Measurements from ENCODE around the gene MNX1. TPM values are rescaled to one million over a fixed set of nuclear protein-coding genes. Genes with fewer than 3 reads are reported as not detected.

Gene MNX1
- total and polyA plus RNA-seq, 4 donors, result 0.08 TPM; not detected in 3

GRCh38 chr7:157014635-157015555 lies 4.4 kb upstream of the MNX1 start:
- TF ChIP-seq, protein P1, sequence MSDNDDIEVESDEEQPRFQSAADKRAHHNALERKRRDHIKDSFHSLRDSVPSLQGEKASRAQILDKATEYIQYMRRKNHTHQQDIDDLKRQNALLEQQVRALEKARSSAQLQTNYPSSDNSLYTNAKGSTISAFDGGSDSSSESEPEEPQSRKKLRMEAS (IDR thresholded peaks at IDR 0.05), result no peak
- no peak for TF ChIP-seq NR2F2 (IDR thresholded peaks at IDR 0.05)
- no peak for TF ChIP-seq FOXA1 (IDR thresholded peaks at IDR 0.05)
- TF ChIP-seq JUND (IDR thresholded peaks at IDR 0.05), result no peak
- no peak for TF ChIP-seq GABPA (IDR thresholded peaks at IDR 0.05 in 1 of 2, conservative IDR thresholded peaks at IDR 0.05 in 1 of 2)
- TF ChIP-seq TAF1 (conservative IDR thresholded peaks at IDR 0.05), result no peak
- TF ChIP-seq, protein P2, sequence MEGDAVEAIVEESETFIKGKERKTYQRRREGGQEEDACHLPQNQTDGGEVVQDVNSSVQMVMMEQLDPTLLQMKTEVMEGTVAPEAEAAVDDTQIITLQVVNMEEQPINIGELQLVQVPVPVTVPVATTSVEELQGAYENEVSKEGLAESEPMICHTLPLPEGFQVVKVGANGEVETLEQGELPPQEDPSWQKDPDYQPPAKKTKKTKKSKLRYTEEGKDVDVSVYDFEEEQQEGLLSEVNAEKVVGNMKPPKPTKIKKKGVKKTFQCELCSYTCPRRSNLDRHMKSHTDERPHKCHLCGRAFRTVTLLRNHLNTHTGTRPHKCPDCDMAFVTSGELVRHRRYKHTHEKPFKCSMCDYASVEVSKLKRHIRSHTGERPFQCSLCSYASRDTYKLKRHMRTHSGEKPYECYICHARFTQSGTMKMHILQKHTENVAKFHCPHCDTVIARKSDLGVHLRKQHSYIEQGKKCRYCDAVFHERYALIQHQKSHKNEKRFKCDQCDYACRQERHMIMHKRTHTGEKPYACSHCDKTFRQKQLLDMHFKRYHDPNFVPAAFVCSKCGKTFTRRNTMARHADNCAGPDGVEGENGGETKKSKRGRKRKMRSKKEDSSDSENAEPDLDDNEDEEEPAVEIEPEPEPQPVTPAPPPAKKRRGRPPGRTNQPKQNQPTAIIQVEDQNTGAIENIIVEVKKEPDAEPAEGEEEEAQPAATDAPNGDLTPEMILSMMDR (IDR thresholded peaks at IDR 0.05; ENCODE audit: low read depth, low read length, missing input control), result no peak
- TF ChIP-seq ZBTB33 (IDR thresholded peaks at IDR 0.05), result no peak
- TF ChIP-seq HNF4A (conservative IDR thresholded peaks at IDR 0.05), result no peak
- TF ChIP-seq EGR1 (IDR thresholded peaks at IDR 0.05; ENCODE audit: low read depth in 2 of 2), result no peak
- WGBS, result 43% methylated on average over 12 of the region's 12 CpGs
- peaks cover 6 to 29% (median 14%) of the 10 kb centered on the region in 4 donors for H3K4me1 ChIP-seq (ENCODE audit: control insufficient read depth in 4 of 4, insufficient read depth in 4 of 4, low read length in 3 of 4)
- peaks cover 15 to 47% (median 22%) of the 10 kb centered on the region in 4 donors for H3K27me3 ChIP-seq (ENCODE audit: control insufficient read depth in 4 of 4, insufficient read depth in 4 of 4, low read length in 3 of 4)
- H3K4me3 ChIP-seq (ENCODE audit: low read depth in 1 of 3, low read length in 3 of 3), result no peak overlapping the region
- no peak overlapping the region for H3K9ac ChIP-seq (ENCODE audit: low read depth in 1 of 2, low read length in 2 of 2)
- no peaks in the 10 kb centered on the region for H3K9me3 ChIP-seq (ENCODE audit: control insufficient read depth in 4 of 4, low read length in 3 of 4)
- no peaks in the 10 kb centered on the region for H3K36me3 ChIP-seq (ENCODE audit: control insufficient read depth in 4 of 4, insufficient read depth in 3 of 4, low read depth in 1 of 4, low read length in 3 of 4)
- H3K27ac ChIP-seq (ENCODE audit: low read depth in 1 of 2, low read length in 2 of 2), result no peak overlapping the region
- DNase-seq (ENCODE audit: low spot score), result no peak

DNA sequence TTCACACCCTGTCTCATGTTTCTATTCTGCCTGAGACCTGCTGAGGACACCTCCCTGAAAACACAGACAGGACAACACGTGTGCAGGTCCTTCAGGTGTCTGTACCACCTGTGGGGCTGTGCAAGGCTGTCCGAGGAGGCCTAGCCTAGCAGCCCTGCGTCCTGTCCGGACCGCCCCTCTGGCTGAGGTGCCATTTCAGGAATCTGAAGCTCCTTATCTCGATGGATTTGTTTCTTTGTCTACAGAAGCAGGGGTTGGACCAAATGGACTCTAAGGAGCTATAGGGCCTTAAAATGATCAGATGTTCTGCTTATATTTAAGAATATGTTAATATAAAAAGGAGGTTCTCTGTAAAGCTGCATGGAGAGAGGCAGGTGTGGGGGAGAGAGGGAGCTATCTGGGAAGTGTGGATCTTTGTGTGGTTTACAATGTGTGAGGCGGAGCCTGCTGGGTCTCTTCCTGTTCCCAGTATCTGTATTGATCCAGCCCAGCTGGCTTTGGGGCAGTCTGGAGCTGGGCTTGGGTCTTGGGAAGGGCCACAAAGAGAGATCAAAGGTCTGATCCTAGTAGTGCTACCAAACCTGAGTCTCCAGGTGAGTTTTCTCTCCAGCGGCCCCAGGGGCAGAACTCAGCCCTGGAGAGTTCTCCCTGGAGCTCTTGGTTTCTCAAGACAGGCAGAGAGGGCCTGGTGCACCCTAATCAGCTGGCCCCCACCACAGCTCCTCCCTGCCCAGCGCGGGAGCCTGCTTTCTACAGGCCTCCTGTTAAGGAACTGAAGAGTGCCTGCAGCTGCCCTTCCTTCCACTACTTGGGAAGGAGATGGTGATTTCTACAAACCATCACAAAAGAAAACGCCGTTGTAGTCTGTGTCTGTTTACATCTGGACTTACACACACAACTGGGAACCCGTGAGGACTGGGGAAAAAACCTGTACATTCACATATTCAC lies 3.4 kb upstream of the MNX1 start:
- Histone ChIP-seq H3K9me3 (ENCODE audit: control insufficient read depth in 4 of 4, low read length in 3 of 4) (no peaks in the 10 kb centered on the region), H3K27me3 (ENCODE audit: control insufficient read depth in 4 of 4, insufficient read depth in 4 of 4, low read length in 3 of 4) (peaks cover 17 to 46% (median 21%) of the 10 kb centered on the region in 4 donors), H3K27ac (ENCODE audit: low read depth in 1 of 2, low read length in 2 of 2) (no peak overlapping the region), H3K4me1 (ENCODE audit: control insufficient read depth in 4 of 4, insufficient read depth in 4 of 4, low read length in 3 of 4) (peaks cover 8 to 30% (median 14%) of the 10 kb centered on the region in 4 donors), H3K9ac (ENCODE audit: low read depth in 1 of 2, low read length in 2 of 2) (no peak overlapping the region), H3K36me3 (ENCODE audit: control insufficient read depth in 4 of 4, insufficient read depth in 3 of 4, low read depth in 1 of 4, low read length in 3 of 4) (no peaks in the 10 kb centered on the region), H3K4me3 (ENCODE audit: low read depth in 1 of 3, low read length in 3 of 3) (no peak overlapping the region)
- TF ChIP-seq EGR1 (IDR thresholded peaks at IDR 0.05; ENCODE audit: low read depth in 2 of 2), result no peak
- no peak for TF ChIP-seq RAD21 (IDR thresholded peaks at IDR 0.05)
- TF ChIP-seq, protein P3, sequence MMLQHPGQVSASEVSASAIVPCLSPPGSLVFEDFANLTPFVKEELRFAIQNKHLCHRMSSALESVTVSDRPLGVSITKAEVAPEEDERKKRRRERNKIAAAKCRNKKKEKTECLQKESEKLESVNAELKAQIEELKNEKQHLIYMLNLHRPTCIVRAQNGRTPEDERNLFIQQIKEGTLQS (IDR thresholded peaks at IDR 0.05), result no peak
- no peak for TF ChIP-seq YY1 (IDR thresholded peaks at IDR 0.05)
- TF ChIP-seq FOXA2 (IDR thresholded peaks at IDR 0.05), result no peak
- TF ChIP-seq, protein P1 (IDR thresholded peaks at IDR 0.05), result no peak
- TF ChIP-seq, protein P4, sequence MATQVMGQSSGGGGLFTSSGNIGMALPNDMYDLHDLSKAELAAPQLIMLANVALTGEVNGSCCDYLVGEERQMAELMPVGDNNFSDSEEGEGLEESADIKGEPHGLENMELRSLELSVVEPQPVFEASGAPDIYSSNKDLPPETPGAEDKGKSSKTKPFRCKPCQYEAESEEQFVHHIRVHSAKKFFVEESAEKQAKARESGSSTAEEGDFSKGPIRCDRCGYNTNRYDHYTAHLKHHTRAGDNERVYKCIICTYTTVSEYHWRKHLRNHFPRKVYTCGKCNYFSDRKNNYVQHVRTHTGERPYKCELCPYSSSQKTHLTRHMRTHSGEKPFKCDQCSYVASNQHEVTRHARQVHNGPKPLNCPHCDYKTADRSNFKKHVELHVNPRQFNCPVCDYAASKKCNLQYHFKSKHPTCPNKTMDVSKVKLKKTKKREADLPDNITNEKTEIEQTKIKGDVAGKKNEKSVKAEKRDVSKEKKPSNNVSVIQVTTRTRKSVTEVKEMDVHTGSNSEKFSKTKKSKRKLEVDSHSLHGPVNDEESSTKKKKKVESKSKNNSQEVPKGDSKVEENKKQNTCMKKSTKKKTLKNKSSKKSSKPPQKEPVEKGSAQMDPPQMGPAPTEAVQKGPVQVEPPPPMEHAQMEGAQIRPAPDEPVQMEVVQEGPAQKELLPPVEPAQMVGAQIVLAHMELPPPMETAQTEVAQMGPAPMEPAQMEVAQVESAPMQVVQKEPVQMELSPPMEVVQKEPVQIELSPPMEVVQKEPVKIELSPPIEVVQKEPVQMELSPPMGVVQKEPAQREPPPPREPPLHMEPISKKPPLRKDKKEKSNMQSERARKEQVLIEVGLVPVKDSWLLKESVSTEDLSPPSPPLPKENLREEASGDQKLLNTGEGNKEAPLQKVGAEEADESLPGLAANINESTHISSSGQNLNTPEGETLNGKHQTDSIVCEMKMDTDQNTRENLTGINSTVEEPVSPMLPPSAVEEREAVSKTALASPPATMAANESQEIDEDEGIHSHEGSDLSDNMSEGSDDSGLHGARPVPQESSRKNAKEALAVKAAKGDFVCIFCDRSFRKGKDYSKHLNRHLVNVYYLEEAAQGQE (IDR thresholded peaks at IDR 0.05), result no peak
- no peak for TF ChIP-seq TAF1 (conservative IDR thresholded peaks at IDR 0.05)
- TF ChIP-seq NR2F2 (IDR thresholded peaks at IDR 0.05), result no peak
- TF ChIP-seq FOXA1 (IDR thresholded peaks at IDR 0.05), result no peak
- no peak for TF ChIP-seq HNF4A (conservative IDR thresholded peaks at IDR 0.05)
- no peak for TF ChIP-seq ZBTB33 (IDR thresholded peaks at IDR 0.05)
- no peak for TF ChIP-seq JUND (IDR thresholded peaks at IDR 0.05)
- no peak for TF ChIP-seq SP1 (IDR thresholded peaks at IDR 0.05)
- 28% methylated on average over 13 of the region's 13 CpGs for WGBS
- no peak for DNase-seq (ENCODE audit: low spot score)

Data from liver (tissue), 9 donors.